HG02840 (cell line): ENCODE results near the gene TOLLIP.

Experiments used
- ATAC-seq: cut with Tn5 transposase; IDR thresholded peaks from one replicate; pipeline ENCODE4 v1.9.1; 2021; ENCODE audit warnings: mild to moderate bottlenecking, moderate library complexity, moderate number of reproducible peaks; ENCODE audit not compliant: unreplicated experiment, low FRiP score

Gene TOLLIP

DNA sequence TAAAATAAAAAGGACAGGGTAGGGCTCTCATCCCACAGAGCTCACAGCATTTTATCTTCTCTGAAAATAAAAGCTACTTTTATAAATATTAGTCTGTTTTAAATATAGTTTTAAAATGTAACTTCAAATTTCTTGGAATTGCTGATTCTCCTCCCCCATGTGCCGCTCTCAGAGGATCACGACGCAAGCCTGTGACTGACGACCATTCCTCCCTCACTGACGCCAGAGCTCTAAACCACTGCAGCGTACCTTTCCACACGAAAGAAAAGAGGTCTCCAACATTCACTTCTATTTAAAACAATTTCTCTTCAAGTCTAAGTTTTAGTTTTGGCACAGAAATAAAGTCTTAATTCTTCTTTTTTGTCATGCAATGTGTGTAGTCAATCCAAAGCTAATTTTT is 9.3 kb downstream of the TOLLIP start:
- no peak for ATAC-seq

- ATAC-seq = no peak
Measured at GRCh38 chr11:1299621-1300020, 9.8 kb downstream of the TOLLIP start.

- ATAC-seq = no peak
Measured at GRCh38 chr11:1298695-1299492, 10.5 kb downstream of the TOLLIP start.

DNA sequence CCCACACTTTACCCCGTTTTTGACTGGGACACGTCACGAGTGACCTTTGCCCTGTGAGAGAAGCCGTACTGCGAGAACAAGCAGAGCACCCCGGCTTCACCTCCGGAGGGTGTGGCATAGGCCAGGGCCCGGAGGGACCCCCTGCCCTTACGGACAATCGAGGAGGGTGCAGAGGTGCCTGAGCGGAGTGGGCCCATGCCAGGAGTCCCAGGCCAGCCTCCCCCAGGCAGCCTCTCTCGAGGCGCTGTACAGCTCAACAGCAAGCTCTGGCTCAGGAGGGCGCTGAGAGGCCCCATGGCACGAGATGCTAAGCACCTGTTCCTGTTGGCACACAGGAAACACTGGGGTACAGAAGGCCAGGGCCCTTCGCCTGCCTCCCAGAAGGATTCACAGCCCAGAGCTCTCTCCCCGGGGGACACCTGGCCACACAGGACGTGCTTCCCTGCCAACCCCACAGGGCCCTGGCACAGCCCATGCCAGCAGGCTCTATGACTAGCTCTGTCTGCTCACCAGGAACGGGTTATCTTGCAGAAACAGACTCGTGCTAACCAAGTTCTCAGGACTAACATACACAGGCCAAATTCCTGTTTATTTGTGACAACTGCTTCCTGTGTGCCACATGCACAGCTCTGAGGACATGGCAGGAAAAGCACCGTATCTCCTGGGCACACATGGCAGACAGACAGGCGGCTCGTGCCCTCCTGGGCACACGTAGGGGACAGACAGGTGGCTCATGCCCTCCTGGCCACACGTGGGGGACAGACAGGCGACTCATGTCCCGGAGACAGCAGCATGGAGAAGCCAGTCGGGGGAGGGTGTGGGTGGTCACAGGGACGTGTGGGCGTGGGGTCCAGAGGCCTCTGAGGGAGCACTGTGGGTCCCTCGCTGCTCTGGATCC is 11.6 kb downstream of the TOLLIP start:
- no peak for ATAC-seq

DNA sequence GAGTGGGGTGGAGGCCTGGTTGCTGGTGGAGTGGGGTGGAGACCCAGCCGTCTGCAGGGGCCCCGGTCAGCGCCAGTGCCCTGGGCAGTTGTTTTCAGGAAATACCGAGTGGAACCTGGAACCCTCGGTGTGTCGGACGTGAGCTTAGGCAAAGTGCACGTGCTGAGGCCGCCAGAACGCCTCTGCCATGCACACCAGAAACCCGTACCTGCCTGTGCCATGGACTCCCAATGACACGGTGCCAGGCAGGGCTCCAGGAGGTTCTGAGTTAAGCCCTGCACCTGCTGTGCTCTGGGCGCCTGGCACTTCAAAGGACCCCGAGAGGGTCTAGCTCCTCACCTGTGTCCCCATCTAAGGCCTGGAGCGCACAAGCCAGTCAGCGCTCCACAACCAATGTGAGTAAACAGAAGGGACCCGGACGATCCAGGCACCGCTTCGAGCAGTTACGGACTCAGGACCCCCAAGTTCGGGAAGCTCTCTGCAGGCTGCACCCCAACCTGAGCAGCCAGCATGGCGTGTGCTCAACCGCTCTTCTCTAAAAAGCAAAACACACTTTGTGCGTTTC is 12.3 kb downstream of the TOLLIP start:
- ATAC-seq = no peak

- ATAC-seq = no peak
Measured at GRCh38 chr11:1296287-1296686, 13.1 kb downstream of the TOLLIP start.

DNA sequence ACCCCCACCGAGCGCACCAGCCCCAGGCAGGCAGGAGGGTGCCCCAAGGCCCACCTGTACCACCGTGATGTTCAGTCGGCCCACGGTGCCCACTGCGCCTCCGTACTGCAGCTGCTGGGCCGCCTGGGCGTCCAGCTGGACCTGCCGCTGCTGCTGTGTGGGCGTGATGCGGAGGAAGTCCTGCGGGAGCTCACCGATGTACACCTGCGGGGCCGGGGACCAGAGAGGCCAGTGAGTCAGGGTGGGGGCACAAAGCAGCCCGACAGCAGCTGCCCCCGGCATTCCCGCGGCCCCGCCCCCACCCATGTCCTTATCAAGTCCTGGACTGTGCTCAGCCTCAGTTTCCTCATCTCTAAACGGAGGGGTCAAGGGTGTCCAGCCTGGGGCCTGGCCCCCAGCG is 13.8 kb downstream of the TOLLIP start:
- ATAC-seq = no peak

GRCh38 chr11:1295086-1295485 is 14.3 kb downstream of the TOLLIP start:
- ATAC-seq = no peak

DNA sequence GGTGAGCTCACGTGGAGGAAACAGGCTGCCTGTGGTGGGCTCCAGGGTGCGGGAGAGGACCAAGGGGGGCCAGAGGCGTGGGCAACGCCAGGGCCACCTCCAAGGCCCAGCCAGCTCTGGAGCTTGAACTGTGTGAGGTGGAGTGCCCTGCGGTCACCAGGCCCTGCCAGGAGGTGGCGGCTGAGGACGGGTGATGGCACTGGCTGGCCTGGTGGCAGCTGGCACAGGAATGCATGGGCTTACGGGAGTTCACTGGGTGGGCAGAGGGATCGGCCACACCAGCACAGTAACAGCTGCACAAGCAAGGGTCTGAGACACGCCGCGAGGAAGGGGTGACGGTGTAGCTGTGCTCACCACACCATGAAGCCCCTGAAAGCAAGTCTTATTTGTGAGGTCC is 15.8 kb downstream of the TOLLIP start:
- no peak for ATAC-seq

- ATAC-seq = no peak
Measured at GRCh38 chr11:1292644-1293618, 16.5 kb downstream of the TOLLIP start.

DNA sequence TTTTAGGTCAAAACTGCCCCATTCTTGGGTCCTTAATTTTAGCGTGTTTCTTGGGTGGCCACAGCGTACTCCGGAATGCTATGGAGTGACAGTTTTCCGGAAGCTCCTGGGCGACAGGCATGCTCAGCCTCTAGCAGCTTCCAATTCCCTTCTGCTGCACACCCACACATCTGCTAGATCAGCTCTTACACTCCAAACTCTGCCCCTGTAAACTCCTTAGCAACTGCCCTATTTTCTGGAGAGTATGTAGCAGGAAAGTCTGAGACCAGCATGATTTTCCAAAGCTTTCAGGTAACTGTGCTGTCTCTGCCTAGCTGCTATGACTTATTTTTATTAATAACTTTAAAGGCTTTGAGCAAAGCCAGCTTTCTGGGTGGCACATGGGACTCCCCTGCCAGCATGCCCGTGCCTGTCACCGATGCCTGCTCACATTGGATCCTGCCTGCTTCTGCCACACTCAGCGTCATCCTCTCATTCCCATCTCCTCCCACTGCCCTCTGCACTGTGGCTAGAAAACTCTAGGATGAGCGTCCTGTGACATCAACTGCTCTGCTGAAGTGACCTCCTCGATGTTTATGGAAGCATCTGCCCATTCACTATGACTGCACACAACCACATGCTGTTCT is 17.3 kb downstream of the TOLLIP start:
- ATAC-seq = no peak

GRCh38 chr11:1291295-1292017 is 18.0 kb downstream of the TOLLIP start:
- ATAC-seq = no peak

DNA sequence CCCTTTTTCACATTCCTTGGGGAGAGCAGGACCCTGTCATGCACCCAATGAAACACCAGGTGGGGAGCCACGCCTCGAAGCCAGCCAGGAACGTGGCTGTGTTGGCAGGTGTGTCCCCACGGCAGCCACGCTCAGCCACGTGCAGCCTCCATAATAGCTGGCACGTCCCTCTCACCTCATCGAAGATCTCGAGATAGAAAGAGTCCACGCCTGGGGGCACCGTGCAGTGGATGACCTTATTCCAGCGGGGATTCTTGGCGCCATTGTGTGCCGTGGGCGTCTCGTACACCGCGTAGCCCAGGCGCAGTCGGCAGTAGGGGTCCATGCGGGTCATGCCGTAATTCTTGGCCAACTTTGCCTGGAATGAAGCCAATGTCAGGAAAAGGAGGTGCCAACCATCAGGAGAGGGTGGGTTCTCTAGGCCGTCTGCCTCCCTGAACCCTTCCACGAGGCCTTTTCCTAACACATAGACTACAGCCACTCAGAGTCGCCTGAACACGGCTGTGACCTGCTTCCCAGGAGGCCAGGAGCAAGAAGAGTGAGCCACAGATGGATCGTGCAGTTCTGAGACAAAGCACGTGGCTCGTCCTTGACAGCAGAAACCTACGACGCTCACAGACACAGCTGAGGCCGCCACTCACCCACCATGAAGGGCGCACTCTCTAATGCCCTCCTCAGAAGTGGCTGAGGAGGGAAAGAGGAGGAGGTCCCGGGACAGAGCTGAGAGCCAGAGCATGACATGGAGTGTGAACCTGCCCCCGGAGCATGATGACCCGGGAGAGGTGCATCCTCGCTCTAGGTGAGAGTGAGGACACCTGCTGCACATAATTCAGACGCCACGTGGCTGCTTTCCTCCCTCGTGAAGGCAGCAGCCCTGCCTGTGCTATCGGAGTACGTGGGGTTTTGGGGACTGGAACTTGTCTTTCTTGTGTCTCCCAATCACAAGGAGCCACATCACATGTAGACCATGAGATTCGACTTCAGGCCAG is 19.1 kb downstream of the TOLLIP start:
- no peak for ATAC-seq

DNA sequence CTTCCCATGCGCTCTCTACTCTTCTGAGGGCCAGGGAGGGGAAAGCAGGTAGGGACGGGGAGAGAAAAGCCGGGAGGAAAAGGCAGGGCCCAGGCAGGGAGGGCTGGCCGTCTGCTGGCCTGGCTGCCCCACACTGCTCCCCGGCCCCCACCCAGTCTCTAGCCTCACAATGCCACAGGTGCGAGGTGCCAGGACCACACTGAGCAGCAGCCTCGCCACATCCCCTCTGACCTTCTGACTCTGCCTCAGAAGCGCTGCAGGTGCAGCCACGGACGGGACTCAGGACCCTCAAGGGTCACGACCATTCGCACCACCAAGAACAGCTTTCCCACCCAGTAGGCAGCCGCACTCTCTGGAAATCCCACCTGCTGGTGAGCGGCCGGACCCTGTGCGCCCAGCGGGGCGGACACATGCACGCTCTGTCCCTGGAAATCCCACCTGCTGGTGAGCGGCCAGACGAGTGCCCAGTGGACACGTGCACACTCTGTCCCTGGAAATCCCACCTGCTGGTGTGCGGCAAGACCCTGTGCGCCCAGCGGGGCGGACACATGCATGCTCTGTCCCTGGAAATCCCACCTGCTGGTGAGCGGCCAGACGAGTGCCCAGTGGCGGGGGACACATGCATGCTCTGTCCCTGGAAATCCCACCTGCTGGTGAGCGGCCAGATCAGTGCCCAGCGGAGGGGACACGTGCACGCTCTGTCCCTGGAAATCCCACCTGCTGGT is 20.1 kb downstream of the TOLLIP start:
- ATAC-seq = no peak

DNA sequence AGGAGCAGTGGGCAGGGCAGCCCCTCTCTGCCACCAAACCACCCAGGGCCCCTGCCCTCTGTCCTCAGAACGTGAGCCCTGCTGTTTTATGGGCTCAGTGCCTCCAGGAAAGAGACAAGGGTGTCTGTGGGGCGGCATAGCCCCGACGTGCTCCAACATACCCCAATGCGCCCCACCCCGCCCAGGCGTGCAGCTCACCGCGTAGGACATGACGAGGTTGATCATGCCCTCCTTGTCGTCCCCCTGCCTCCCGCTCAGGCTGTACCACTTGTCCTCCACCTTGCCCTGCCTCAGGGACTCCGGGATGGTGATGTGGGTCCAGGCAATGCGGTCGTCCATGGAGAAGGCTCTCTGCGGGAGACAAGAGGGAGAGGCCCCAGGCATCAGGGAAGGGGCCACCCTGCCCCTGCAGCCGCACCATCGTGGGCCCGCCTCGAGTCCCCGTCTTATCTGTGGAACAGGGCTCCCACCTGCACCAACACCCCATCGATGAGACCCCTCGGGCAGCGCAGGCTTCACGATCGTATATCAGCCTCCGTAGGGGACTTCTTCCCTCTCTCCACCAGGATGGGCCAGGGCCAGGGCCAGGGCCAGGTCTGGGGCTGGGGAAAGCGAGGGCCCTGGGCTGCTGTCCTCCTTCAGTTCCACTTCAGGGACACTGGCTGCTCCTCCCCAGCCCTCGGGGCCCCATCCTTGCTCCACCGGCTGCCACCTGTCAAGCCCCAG is 20.8 kb downstream of the TOLLIP start:
- ATAC-seq = no peak

DNA sequence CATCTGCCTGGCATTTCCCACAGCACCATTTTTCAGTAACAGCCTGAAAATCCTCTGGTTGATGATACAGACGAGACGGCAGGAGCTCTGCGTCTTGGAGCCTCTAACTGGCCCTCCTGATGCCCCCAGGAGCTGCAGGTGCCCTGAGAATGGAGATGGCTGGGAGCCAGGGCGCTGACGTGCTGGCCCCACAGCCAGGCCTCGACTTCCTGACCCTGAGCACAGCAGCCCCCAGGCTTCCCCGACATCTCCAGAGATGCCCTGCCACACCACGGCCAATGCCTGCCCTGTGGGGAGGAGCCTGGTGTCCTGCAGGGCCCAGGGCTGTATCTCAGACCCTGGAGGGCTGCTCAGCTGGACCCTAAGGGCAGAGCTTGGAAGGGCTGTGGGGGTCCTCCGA is 21.5 kb downstream of the TOLLIP start:
- ATAC-seq = no peak

GRCh38 chr11:1285876-1286275 is 23.6 kb downstream of the TOLLIP start:
- no peak for ATAC-seq
